ENCODE measurements around the gene TEX22. TPM values are rescaled to one million over a fixed set of nuclear protein-coding genes. Genes with fewer than 3 reads are reported as not detected.

The TEX22 gene
- total RNA-seq, 1 donor from 2014 or later = 0.46 TPM

DNA sequence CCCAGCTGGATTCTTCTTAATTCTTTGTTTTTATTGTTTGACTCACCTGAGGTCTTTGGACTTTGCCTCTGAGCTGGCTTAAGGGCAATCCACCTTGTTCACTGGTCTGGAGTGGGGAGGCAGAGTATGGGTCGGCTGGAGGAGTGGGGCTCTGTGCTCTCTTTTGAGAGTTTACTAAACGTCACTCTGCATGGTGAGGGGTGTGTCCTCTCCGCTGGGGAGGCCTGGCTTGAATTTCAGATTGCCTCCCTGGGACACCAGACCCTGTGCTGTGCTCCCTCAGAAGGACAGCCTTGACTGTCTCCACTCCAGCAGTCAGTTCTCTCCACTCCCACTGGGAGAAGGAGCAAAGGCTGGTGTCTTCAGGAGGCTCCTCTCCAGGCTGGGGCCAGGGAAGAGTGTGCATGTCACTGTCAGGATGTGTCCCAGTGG is 19.4 kb downstream of the TEX22 start:
- TF ChIP-seq, protein P1, sequence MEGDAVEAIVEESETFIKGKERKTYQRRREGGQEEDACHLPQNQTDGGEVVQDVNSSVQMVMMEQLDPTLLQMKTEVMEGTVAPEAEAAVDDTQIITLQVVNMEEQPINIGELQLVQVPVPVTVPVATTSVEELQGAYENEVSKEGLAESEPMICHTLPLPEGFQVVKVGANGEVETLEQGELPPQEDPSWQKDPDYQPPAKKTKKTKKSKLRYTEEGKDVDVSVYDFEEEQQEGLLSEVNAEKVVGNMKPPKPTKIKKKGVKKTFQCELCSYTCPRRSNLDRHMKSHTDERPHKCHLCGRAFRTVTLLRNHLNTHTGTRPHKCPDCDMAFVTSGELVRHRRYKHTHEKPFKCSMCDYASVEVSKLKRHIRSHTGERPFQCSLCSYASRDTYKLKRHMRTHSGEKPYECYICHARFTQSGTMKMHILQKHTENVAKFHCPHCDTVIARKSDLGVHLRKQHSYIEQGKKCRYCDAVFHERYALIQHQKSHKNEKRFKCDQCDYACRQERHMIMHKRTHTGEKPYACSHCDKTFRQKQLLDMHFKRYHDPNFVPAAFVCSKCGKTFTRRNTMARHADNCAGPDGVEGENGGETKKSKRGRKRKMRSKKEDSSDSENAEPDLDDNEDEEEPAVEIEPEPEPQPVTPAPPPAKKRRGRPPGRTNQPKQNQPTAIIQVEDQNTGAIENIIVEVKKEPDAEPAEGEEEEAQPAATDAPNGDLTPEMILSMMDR (IDR thresholded peaks at IDR 0.05; ENCODE audit: insufficient read depth, low read length, poor library complexity, severe bottlenecking) = no peak
- no peaks in the 10 kb centered on the region for H3K36me3 ChIP-seq (ENCODE audit: control insufficient read depth, insufficient read depth, low read length)
- no peak for DNase-seq (ENCODE audit: low read depth)
- H3K27me3 ChIP-seq (ENCODE audit: control insufficient read depth, insufficient read depth, low read length) = peaks cover 6% of the 10 kb centered on the region
- no peak overlapping the region for H3K4me3 ChIP-seq (ENCODE audit: low read depth, low read length)

DNA sequence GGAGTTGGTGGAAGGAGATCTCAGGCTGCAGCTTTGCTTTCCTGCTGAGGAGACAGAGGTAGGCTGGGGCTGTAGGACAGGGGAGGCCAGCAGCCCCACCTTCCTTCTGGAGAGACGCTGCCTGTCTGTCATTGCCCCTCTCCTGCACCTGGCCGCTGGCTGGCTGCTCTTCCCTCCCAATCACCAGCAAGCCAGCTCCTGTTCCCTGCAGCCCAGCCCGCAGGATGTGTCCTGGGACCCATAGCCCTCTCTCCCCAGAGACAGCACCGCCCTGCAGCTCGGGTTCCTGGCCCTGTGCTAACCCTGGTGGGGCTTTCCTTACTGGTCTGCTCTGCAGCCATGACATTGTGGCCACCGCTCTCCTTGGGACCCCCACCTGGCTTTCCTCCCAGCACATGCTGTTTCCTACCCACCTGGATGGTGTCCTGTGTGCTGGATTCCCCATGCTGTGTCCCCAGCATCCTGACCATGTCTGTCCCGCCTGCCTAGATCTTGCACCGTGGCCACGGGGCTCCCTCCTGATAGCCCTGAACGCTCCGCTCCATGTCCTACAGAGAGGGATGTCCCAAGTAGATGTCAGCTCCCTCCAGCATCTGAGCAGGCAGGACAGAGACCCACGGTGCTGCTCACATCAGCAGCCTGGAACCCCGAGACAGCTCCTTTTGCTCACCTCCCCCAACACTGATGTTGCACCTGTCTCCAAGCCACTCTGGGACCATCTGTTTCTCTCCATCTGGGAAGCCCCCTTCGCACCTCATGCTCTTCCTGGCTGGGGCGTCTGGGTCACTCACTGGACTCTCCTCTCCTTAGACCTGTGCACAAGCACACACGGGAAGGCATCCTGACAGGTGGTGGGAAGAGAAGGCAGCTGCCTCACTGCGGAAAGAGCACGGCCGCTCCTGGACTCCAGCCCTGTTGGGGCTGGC is 20.2 kb downstream of the TEX22 start:
- no peak for DNase-seq (ENCODE audit: low read depth)
- TF ChIP-seq, protein P1 (IDR thresholded peaks at IDR 0.05; ENCODE audit: insufficient read depth, low read length, poor library complexity, severe bottlenecking) = no peak
- Histone ChIP-seq H3K4me3 (ENCODE audit: low read depth, low read length) (peak overlapping the region; percentile 64), H3K36me3 (ENCODE audit: control insufficient read depth, insufficient read depth, low read length) (no peaks in the 10 kb centered on the region), H3K27me3 (ENCODE audit: control insufficient read depth, insufficient read depth, low read length) (no peaks in the 10 kb centered on the region)

DNA sequence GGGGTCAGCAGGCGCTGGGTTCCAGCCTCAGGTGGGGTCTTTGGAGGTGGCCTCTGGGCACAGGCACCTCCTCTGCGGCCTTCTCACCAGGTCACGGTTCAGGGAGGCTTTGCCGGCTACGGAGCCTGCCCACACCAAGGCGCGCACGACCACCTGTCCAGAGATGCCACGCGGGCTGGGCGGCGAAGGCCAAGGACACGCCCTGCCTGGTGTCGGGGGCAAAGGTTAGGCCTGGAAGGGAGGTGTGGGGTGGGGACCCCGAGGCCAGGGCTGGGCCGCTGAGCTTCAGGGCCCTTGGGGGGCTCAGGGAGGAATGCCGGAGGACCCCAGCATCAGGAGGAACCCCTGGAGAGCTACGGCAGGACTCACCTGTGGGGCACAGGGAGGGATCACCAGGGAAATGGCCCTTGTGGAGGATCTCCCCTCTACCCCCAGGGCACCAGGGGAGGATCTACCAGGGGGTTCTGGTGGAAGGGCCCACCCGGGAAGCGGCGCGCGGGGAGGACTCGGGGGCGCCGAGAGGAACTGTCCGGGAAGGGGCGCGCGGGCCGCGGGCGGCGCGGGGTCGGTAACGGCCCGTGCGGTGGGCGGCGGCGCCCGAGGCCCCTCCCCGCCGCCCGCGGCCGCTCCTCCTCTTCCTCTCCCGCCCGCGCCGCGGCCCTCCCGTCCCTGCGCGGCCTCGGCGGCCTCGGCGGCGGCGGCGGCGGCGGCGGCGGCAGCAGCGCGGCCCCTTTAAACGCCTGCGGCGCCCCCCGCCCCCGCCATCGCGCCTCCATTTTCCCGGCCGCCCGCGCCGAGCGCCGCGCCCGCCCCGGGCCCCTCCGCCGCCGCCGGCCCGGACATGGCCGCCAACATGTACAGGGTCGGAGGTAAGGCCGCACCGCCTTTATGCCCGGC is 21.1 kb downstream of the TEX22 start, which contains the start of gene MTA1:
Gene MTA1, plus strand, starts transcription at position 633 of the 897 bp plus-strand sequence. Its CDS starts 209 bp downstream, at position 842.
- TF ChIP-seq, protein P1 (IDR thresholded peaks at IDR 0.05; ENCODE audit: insufficient read depth, low read length, poor library complexity, severe bottlenecking) = no peak
- no peak for DNase-seq (ENCODE audit: low read depth)
- Histone ChIP-seq H3K36me3 (ENCODE audit: control insufficient read depth, insufficient read depth, low read length) (no peaks in the 10 kb centered on the region), H3K27me3 (ENCODE audit: control insufficient read depth, insufficient read depth, low read length) (no peaks in the 10 kb centered on the region), H3K4me3 (ENCODE audit: low read depth, low read length) (peak within 1 kb of the TSS; percentile 64)

DNA sequence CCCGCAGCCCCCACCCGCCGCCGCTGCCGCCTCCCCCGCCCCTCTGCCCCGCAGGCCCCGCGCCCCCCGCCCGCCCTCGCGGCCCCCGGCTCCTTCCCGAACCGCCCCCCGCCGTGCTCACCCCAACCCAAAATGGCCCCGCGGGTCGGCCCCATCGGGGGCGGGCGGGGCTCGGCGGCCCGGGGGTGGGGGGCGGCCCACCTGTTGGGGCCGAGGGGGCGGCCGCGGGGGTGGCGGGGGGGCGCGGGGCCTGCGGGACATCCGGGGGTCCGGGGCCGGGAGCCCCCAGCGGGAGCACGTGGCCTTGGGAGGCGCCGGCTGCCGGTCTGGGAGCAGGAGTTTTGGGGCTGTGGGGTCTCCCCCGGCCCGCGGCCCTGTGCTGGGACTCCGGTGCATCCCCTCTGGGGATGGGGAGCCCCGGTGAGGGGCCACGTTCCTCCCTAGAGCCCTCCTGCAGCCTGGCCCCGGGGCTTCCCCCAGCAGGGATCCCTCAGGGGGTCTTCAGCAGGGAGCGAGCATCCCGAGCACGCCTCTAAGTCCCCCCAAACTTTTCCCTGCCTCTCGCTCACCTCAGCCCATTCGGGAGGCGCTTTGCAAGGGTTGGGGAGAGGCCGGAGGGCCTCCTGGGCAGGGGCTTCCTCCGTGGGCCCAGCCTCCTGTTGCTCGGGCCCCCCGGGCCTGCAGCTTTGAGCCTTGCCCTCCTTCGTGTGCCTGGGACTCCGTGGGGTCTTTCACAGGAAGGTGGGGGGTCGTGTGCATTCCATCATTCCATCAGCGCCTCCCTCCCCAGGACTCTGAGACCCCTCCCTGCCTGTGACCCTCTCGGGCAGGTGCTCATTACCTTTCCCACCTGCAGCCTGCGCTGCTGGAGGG is 22.0 kb downstream of the TEX22 start:
- peak overlapping the region; percentile 64 for H3K4me3 ChIP-seq (ENCODE audit: low read depth, low read length)

More for the DNA sequence above, 22.0 kb downstream of the TEX22 start:
- no peak for DNase-seq (ENCODE audit: low read depth)
- H3K36me3 ChIP-seq (ENCODE audit: control insufficient read depth, insufficient read depth, low read length) = no peaks in the 10 kb centered on the region
- TF ChIP-seq, protein P1 (IDR thresholded peaks at IDR 0.05; ENCODE audit: insufficient read depth, low read length, poor library complexity, severe bottlenecking) = no peak
- no peaks in the 10 kb centered on the region for H3K27me3 ChIP-seq (ENCODE audit: control insufficient read depth, insufficient read depth, low read length)

Measured in kidney epithelial cell (primary cell).